ENCODE results near the gene TLL1. TPM values are rescaled to one million over a fixed set of nuclear protein-coding genes. Genes with fewer than 3 reads are reported as not detected.

The TLL1 gene
- polyA plus RNA-seq, 2 of the 4 experiments (the other 2 are of a cell fraction): 0.01 to 0.13 TPM

DNA sequence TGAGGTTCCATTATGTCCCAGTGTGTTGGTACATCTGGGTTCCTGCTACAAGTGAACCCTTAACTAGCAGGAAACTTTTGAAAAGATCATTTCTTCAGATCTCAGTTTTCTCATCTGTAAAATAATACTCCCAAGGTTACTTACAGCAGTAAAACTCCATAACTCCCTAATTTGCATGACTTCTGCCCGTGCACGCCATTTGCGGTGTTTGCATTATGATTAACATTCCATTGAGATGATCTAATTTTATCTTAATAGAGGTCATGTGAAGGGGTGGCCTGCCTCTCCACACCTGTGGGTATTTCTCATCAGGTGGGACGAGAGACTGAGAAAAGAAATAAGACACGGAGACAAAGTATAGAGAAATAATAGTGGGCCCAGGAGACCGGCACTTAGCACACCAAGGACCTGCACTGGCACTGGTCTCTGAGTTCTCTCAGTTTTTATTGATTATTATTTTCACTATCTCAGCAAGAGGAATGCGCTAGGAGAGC lies 219.8 kb downstream of the TLL1 start:
- 25% methylated on average over 7 of the region's 7 CpGs for WGBS (ENCODE audit: missing lambda C conversion rate)
- FAIRE-seq (no peak), DNase-seq (ENCODE audit: low read depth in 1 of 2, low spot score in 1 of 2) (no peak), ATAC-seq (no peak)
- TF ChIP-seq PHF8 (IDR thresholded peaks at IDR 0.05; ENCODE audit: borderline replicate concordance, low read depth) (no peak), ZFP36 (IDR thresholded peaks at IDR 0.05; ENCODE audit: borderline replicate concordance, partially characterized antibody) (no peak), MAX (IDR thresholded peaks at IDR 0.05) (no peak), GATA3 (IDR thresholded peaks at IDR 0.05; ENCODE audit: borderline replicate concordance) (no peak), ELK1 (IDR thresholded peaks at IDR 0.05; ENCODE audit: low read depth, low read length) (no peak), BCL3 (IDR thresholded peaks at IDR 0.05) (no peak), HOXA7 (CRISPR knock-in tag; IDR thresholded peaks at IDR 0.05) (no peak), FOSB (CRISPR knock-in tag; IDR thresholded peaks at IDR 0.05) (no peak), KDM5A (IDR thresholded peaks at IDR 0.05) (no peak), TFCP2L1 (CRISPR knock-in tag; IDR thresholded peaks at IDR 0.05) (no peak), ZSCAN20 (CRISPR knock-in tag; IDR thresholded peaks at IDR 0.05) (no peak), RAD21 (conservative IDR thresholded peaks at IDR 0.05 in 1 of 2, IDR thresholded peaks at IDR 0.05 in 1 of 2) (no peak)
- TF ChIP-seq, protein P1, sequence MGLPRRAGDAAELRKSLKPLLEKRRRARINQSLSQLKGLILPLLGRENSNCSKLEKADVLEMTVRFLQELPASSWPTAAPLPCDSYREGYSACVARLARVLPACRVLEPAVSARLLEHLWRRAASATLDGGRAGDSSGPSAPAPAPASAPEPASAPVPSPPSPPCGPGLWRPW (IDR thresholded peaks at IDR 0.05): no peak
- CTCF ChIA-PET: interaction anchor here (1.2 to 2.1 kb wide), 2 partner anchors 31 to 599 kb away, joined by 3 to 9 read pairs; no protein-coding TSS in a partner anchor
- H3K4me3 ChIP-seq: no peak overlapping the region
- no peak overlapping the region for H3K27ac ChIP-seq
- H3K4me1 ChIP-seq: no peaks in the 10 kb centered on the region
- POLR2A ChIA-PET: no interaction called here
- H3K9me3 ChIP-seq: no peaks in the 10 kb centered on the region
- no peak overlapping the region for H3K4me2 ChIP-seq

DNA sequence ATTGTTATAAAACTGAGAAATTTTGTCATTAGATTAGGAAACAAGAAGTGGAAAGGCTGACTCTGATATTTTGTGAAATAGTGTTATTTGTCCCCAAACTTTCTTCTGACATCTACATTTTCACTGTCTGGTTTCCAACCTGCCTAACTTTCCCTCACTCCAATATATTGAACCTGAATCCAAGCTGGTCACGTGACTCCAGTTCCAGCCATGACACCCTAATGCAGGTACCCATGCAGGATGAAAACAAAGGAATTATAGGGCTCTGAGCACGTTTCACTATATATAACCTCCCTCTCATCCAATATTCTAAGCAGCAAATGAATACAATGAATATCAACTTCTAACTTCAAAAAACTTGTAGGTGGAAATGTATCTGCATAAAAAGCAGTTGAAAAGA lies 231.6 kb downstream of the TLL1 start:
- no peak for TF ChIP-seq RFX5 (IDR thresholded peaks at IDR 0.05)
- no peak for TF ChIP-seq BCL3 (IDR thresholded peaks at IDR 0.05)
- TF ChIP-seq POLR2AphosphoS2 (conservative IDR thresholded peaks at IDR 0.05; ENCODE audit: low read length): no peak
- no peak for TF ChIP-seq FOSB (CRISPR knock-in tag; IDR thresholded peaks at IDR 0.05)
- no peak for TF ChIP-seq EHMT2 (IDR thresholded peaks at IDR 0.05; ENCODE audit: low read depth)
- no peak for TF ChIP-seq MYC (IDR thresholded peaks at IDR 0.05; ENCODE audit: borderline replicate concordance, low read length)
- no peak overlapping the region for H3K4me2 ChIP-seq
- CTCF ChIA-PET: no interaction called here

GRCh38 chr4:166121897-166122296 lies 248.9 kb downstream of the TLL1 start:
- no peak overlapping the region for H3K4me2 ChIP-seq
- 14% methylated on average over 3 of the region's 3 CpGs for WGBS (ENCODE audit: missing lambda C conversion rate)
- POLR2A ChIA-PET: no interaction called here
- CTCF ChIA-PET: no interaction called here
- H3K4me1 ChIP-seq: no peaks in the 10 kb centered on the region
- H3K4me3 ChIP-seq: no peak overlapping the region
- no peak overlapping the region for H3K27ac ChIP-seq
- no peaks in the 10 kb centered on the region for H3K9me3 ChIP-seq
- no peak for FAIRE-seq
- no peak for DNase-seq (ENCODE audit: low read depth in 1 of 2, low spot score in 1 of 2)
- ATAC-seq: no peak
- no peak for TF ChIP-seq TFCP2L1 (CRISPR knock-in tag; IDR thresholded peaks at IDR 0.05)
- TF ChIP-seq E2F6 (IDR thresholded peaks at IDR 0.05; ENCODE audit: borderline replicate concordance, low read depth): no peak
- TF ChIP-seq CEBPB (IDR thresholded peaks at IDR 0.05): no peak
- no peak for TF ChIP-seq MAFK (IDR thresholded peaks at IDR 0.05; ENCODE audit: partially characterized antibody)
- TF ChIP-seq NPAS2 (CRISPR knock-in tag; IDR thresholded peaks at IDR 0.05; ENCODE audit: borderline replicate concordance): no peak
- no peak for TF ChIP-seq ATOH8 (CRISPR knock-in tag; IDR thresholded peaks at IDR 0.05; ENCODE audit: low read depth)
- TF ChIP-seq, protein P1 (IDR thresholded peaks at IDR 0.05): no peak
- TF ChIP-seq PHF8 (IDR thresholded peaks at IDR 0.05; ENCODE audit: borderline replicate concordance, low read depth): no peak
- TF ChIP-seq ZSCAN20 (CRISPR knock-in tag; IDR thresholded peaks at IDR 0.05): no peak
- no peak for TF ChIP-seq SREBF2 (IDR thresholded peaks at IDR 0.05)
- TF ChIP-seq, protein P2, sequence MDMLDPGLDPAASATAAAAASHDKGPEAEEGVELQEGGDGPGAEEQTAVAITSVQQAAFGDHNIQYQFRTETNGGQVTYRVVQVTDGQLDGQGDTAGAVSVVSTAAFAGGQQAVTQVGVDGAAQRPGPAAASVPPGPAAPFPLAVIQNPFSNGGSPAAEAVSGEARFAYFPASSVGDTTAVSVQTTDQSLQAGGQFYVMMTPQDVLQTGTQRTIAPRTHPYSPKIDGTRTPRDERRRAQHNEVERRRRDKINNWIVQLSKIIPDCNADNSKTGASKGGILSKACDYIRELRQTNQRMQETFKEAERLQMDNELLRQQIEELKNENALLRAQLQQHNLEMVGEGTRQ (IDR thresholded peaks at IDR 0.05): no peak
- TF ChIP-seq POLR2A (IDR thresholded peaks at IDR 0.05; ENCODE audit: low read length): no peak

More for the DNA sequence above, 231.6 kb downstream of the TLL1 start:
- no peak overlapping the region for H3K4me3 ChIP-seq
- no peaks in the 10 kb centered on the region for H3K4me1 ChIP-seq
- H3K27ac ChIP-seq: no peak overlapping the region
- ATAC-seq (no peak), FAIRE-seq (no peak), DNase-seq (ENCODE audit: low read depth in 1 of 2, low spot score in 1 of 2) (no peak)
- POLR2A ChIA-PET: no interaction called here
- no peaks in the 10 kb centered on the region for H3K9me3 ChIP-seq
- 13% methylated on average over 2 of the region's 2 CpGs for WGBS (ENCODE audit: missing lambda C conversion rate)

Measured in A549 (cell line).